Cardiac septum (tissue), 1 donor: ENCODE measurements around the gene TUT1. TPM values are rescaled to one million over a fixed set of nuclear protein-coding genes. Genes with fewer than 3 reads are reported as not detected.
"Not testable (repeated sequence)": the region's sequence is repeated elsewhere in the genome, so short reads cannot be mapped to it uniquely, and the experiment has no call there.

Experiments used
- DNase-seq: peaks from one replicate; pipeline ENCODE4 v3.0.0-alpha.2; 2020; ENCODE audit warnings: low spot score
- intact Hi-C: fragments of 100-400 bp; cut with DNase I; formaldehyde crosslinking; loops from one replicate; pipeline ENCODE4 v1.14.0; 2022
- total RNA-seq: library from RNA; stranded (reverse); fragmentation: NEBNext Ultra II Directional; extraction: Animal tissue kit (Norgen Biotek cat#: 25700); gene quantifications from one replicate; pipeline ENCODE4 v1.2.1, GENCODE V29; 2021
- donor health status: DM: no; HTN: no; CAD: no.

TUT1 gene
- total RNA-seq, 1 donor from 2014 or later: 11.7 TPM

DNA sequence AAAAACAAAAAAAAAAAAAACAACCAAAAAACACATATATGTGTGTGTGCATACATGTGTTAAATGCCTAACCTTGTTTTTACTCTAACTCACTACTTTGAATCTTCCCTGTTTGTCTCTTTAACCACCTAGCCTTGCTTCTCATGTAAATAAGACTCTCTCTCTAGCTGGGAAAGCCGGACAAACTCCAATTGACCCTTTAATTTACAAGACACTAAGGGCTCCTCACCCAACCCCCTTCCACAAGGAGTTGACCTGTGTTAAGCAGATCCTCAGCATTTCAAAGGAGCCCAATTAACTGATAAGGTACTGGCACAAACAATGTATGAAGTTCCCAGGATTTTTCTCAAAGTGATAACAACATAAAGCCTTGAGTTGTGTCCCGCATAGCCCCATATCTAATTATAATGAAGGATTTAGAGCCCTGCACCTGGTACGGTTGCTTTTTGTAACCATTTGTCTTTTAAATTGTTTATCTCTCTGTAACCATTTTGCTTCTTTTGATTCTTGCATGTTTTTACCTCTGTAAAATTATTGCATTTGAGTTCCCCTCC is 29.6 kb downstream of the TUT1 start:
- DNase-seq: not testable (repeated sequence)
- intact Hi-C loops: loop anchor here (2.0 kb wide), 2 partner anchors 15 to 137 kb away; partner anchors contain the start of gene AHNAK

DNA sequence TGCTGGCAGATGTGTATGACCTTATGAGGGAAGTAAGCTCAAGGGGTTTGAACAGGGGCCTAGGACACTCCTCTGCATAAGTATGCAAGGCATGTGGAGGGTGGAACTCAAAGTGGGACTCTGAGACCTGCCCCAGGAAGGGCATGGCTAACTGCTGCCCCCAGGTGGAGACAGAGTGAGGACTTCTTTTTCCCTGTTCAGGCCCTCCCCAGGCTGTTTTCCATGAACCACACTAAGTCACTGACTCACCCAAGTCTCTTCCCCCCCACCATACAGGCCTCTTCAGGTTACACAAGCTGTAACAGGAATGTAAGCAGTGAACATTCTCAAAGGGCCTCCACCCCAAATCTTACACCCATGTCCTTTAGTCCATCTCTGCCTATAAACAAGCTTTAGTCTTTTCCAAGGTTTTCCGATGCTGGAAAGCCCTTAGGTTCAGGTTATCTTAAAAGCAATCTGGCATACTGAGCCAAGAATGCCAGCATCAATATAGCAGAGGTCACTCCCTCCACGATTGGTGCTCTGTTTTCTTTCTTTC is 30.7 kb downstream of the TUT1 start:
- intact Hi-C loops: loop anchor here (2.0 kb wide), 2 partner anchors 14 to 136 kb away; partner anchors contain the start of gene AHNAK
- peak; percentile 91 for DNase-seq

DNA sequence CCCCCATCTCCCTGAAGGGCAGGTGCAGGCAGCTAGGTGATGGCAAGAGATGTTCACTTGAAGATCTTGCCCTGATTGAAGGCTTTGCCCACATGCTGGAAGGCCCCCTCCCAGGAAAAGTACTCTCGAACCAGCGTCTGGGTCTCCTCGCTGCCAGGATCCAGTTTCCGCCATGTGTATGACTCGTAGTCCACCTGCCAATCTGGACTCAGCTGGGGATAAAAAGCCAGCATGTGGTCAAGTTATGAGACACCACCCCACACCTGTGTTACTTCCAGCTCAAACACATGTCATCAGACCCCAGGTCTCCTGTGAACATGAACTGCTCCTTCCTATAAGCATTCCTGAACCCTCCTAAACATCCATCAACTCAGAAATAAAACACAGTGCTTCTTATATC is 31.7 kb downstream of the TUT1 start:
- intact Hi-C loops: loop anchor here (2.0 kb wide), 2 partner anchors 13 to 135 kb away; partner anchors contain the start of gene AHNAK
- DNase-seq: peak; percentile 63

GRCh38 chr11:62559204-62559603 is 32.1 kb downstream of the TUT1 start:
- intact Hi-C loops: no loop called here

GRCh38 chr11:62558669-62559068 is 32.7 kb downstream of the TUT1 start:
- intact Hi-C loops: no loop called here
- no peak for DNase-seq

More at GRCh38 chr11:62559204-62559603, 32.1 kb downstream of the TUT1 start:
- DNase-seq: no peak

GRCh38 chr11:62556875-62557631 is 34.3 kb downstream of the TUT1 start:
- DNase-seq: no peak
- intact Hi-C loops: no loop called here

DNA sequence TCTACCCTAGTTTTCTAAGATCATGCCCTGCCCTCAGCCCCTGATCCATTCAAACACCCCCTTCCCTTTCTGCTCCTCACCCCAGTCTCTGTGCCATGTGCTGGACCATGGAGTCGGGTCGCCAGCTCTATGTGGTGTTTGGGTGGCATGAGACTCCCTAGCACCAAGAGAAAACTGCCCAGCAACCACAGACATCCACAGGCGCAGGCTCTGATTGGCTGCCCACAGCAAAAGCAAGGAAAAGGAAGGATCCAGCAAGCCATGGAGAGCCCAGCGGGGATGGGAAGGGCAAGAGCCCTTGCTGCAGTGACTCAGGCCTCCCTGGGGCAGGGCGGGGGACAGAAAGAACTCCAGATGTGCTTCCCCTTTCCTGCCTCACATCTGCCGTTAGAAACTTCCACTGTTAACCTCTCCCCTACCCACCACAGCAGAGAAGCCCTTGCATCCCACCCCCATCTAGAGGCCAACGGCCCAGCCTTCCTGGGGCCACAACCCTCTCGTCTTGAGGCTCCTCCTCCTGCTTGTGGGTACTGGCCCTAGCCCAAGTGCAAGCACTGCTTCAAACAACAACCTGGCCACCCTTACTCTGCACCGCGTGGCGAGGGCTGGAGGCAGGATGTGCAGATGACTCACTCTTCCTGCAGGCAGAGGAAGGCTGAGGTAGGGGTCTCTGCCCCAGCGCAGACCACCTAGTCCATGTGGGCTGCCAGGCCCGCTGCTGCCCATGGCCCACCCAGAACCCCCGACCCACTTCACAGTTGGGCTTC is 35.0 kb downstream of the TUT1 start:
- intact Hi-C loops: no loop called here
- peak; percentile 92 for DNase-seq

GRCh38 chr11:62555464-62556107 is 35.7 kb downstream of the TUT1 start:
- intact Hi-C loops: no loop called here
- DNase-seq: no peak

DNA sequence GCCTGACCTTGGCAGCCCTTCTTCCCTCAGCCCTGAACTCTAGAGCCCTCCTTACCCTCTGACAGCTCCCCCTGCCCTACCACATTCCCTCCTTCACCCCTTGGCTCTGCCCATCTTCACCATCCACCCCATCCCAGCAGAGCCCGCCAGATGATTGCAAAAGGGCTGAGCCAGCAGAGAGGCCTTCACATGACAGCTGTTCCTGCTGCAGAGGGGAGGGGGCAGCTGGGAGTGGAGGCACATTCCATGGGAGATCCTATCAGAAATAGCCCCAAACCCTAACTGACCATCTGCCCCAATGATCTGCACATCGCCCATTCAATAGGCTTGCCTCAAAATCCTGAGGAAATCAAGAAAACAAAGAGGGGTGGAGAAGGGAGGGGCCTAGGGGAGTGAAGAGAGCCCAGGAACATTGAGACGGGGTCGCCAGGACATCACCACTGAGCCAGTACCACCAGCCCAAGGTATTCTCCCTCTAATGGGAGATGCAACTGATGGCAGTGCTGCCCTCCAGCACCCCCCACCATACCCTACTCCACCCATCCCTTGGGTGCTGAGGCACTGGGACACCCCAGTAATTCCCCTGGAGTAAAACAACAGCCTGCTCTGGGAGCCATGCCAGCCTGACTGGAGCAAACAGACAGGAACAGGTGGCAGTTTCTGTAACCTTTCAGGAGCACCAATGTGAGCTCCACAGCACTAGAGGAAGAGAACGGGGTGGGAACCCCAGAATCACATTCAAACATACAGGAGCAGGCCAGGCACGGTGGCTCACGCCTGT is 36.7 kb downstream of the TUT1 start:
- peak; percentile 74 for DNase-seq
- intact Hi-C loops: no loop called here

- no peak for DNase-seq
- intact Hi-C loops: no loop called here
These were observed 37.4 kb downstream of the TUT1 start for GRCh38 chr11:62553839-62554361.

GRCh38 chr11:62553080-62553838 is 38.1 kb downstream of the TUT1 start:
- no peak for DNase-seq
- intact Hi-C loops: no loop called here

DNA sequence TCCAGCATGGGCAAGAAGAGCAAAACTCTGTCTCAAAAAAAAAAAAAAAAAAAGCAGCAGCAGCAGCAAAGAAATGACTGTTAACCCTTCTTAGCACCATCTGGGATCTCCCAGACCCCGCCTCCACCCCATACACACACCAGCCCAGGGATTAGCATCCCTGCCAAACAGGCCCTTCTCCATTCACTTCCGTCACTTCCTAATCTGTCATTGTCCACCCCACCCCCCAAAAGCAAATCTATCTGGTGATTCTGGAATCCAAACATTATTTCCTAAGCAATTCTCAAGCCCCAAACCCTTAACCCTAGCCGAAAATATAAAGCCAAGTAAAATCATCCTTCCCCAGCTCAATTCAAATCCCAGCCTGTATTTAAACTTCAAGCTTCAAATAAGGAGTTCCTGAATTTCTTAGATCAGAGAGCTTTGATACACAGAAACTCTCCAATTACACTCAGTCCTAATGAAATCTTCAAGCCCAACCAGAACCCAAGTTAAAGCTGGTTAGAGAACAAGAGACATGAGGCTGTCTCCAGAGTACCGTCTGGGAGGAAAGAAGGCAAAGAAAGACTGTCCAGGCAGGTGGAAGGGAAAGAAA is 38.7 kb downstream of the TUT1 start:
- DNase-seq: no peak
- intact Hi-C loops: no loop called here

- DNase-seq, intact Hi-C loops: not testable (repeated sequence)
These were observed 40.8 kb downstream of the TUT1 start for GRCh38 chr11:62550478-62550877.

DNA sequence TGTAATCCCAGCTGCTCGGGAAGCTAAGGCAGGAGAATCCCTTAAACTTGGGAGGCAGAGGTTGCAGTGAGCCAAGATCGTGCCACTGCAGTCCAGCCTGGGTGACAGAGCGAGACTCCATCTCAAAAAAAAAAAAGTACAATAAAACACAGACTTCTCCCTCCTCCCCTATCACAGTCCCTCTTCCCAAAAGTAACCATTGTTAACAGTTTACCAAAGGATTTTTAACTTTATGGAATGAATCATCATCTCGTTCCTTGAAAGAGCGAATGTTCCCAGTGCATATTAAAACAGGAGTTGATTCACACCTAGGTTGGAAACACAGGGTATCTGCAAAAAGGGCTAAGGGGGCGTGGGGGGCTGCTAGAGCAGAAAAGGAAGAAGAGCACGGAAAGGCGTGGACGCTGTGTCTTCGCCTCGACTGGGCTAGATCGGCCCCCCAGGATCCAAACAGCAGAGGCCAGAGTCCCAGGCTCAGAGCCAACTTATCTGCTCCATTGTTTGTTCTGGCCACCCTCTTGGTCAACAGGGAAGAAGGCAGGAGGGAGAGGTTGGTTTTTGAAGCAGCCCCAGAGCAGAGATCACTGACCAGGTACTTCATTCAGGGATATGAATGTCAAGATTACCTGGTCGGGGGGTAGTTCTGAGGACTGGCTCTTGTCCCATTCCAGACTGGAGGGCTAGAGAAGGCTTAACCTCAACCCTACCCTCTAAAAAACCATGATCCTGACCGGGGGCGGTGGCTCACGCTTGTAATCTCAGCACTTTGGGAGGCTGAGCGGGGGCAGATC is 42.6 kb downstream of the TUT1 start:
- intact Hi-C loops: no loop called here

DNA sequence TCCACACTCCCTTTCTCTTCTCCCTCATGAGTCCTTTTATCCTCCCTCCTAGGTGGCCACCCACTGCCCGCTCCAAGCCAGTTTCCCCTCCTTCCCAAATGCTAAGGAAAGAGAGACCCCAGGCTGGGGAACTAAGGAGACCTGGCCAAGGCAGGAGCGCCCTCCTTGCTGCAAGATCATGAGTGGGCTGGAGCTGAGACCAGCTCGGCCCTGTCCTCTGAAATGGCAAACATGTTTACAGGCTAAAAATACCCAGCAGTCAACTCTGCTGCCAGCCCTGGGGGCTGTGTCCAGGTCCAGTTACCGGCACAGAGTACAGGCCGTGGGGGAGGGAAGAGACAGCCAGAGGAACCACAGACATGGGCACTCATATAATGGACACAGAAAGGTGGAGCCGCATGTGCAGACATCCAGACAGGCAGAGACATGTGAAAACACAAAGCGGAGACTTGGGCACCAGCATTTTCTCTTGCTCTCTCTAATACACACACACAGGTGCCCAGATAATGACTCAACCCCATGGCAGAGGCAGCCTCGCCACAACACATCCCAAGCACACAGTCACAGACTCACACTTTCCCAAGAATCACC is 43.5 kb downstream of the TUT1 start:
- intact Hi-C loops: loop anchor here (2.0 kb wide), 1 partner anchor 13 kb away; no protein-coding TSS in a partner anchor
- no peak for DNase-seq

More for the DNA sequence above, 42.6 kb downstream of the TUT1 start:
- DNase-seq: no peak

GRCh38 chr11:62546929-62547625 is 44.2 kb downstream of the TUT1 start:
- intact Hi-C loops: loop anchor here (2.0 kb wide), 1 partner anchor 14 kb away; no protein-coding TSS in a partner anchor
- no peak for DNase-seq
